ENCODE results near the gene MRPS5.

GRCh38 chr2:95074663-95075439 is 46.8 kb downstream of the MRPS5 start:
- TF ChIP-seq CTCF (IDR thresholded peaks at IDR 0.05; ENCODE audit: borderline replicate concordance, extremely low read depth, low read length, poor library complexity, severe bottlenecking) (no peak), EZH2 (IDR thresholded peaks at IDR 0.05; ENCODE audit: borderline replicate concordance, low read depth, low read length, severe bottlenecking) (no peak)
